ENCODE results near the gene SMOC1. TPM values are rescaled to one million over a fixed set of nuclear protein-coding genes. Genes with fewer than 3 reads are reported as not detected.
A peak's percentile ranks its signal among the peaks of the same experiment; 100 is the strongest.

SMOC1 gene
- total RNA-seq, 1 donor from 2014 or later = 1.0 TPM

DNA sequence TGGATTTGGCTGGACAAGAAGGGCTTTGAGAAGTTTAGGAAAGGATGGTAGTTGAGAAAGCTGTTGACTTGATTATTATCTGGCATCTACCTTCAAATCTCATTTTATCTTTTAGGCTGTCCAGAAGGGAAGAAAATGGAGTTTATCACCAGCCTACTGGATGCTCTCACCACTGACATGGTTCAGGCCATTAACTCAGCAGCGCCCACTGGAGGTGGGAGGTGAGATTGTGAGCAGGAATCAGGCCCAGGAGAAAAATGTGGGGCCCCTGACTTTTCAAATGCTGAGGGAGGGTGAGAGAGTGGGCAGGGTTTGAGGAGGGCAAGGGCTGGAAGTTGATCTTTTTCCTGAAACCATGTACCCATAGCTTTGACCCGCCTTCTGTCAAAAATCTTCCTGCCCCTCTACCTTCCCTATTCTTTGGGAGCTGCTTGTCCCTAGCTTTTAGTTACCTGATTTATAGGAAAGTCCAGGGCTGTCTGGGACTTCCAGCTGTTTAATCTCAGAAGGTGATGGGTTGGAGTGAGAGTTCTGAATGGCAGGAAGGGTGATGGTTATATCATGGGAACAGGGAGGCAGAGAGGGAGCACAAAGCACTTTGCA lies 134.2 kb downstream of the SMOC1 start:
- DNase-seq = peak; percentile 52

DNA sequence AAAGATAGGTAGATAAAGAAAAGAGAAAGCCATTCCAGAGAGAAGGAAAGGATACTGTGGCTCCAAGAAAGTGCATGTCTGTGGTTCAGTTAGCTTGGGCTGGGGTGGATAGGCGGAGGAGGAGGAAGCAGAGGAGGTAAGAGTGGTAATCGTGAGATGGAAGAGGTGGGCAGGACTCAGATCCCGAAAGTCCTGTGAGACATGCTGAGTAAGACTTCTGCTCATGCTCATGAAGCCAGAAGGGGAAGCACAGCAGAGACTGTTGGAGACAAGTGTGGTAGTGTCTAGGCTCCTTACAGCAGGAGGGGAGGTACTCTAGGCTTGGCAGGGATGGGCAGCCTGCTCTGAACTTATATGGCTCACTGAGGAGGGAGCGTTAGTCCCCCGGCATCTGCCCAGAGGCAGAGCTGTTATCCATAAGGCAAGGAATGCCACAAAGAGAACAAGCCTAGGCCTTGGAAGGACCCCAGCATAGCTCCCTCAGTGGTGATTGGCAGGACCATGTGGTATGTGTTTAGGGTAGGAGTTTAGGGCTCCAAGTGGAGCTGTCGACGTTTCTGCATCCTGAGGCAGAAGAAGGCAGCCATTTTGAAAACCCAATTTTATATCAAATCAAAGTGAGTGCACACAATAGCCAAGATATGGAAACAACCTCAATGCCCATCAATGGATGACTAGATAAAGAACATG lies 135.3 kb downstream of the SMOC1 start:
- no peak for DNase-seq

DNA sequence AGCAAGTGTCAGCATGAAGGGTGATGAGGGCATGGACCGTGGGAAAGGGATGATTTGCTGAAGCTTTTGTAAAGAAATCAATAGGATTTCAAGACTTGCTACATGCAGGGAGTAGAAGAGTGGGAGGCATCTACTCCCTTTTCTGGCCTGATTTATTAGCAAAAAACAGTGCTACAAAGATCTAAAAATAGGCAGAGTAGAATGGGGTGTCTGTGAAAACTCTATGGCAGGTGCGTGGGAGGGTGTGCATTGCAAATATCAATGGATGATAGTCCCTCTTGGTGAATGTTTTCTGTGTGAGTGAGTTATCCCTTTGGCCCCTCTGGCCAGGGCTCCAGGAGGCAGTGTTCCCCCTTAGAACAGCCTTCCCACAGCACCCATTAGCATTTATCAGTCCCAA lies 139.0 kb downstream of the SMOC1 start:
- DNase-seq = no peak

DNA sequence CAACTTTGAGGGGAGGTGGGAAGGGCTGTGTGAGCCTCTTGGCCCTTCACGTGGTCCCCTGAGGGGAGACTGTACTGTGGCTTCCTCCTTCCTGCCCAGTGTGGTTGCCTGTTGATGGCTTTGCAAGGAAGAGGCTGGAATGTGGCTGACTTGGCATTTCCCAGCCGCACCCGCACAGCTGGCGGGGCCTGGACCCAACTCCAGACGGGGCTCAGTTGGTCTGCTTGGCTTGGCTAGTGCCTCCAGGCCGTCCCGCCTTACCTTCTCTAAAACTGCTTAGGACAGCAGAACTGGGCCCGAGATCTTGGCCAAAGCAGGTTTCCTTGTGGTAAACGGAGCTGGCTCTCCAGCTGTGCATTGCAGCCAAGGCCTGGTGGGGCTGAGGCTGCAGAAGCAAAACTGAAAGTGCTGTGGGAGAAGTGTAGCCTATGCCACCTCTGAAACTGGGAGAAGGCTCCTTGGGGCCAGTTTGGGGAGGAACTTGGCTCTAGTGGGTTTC lies 139.5 kb downstream of the SMOC1 start:
- DNase-seq = no peak

DNA sequence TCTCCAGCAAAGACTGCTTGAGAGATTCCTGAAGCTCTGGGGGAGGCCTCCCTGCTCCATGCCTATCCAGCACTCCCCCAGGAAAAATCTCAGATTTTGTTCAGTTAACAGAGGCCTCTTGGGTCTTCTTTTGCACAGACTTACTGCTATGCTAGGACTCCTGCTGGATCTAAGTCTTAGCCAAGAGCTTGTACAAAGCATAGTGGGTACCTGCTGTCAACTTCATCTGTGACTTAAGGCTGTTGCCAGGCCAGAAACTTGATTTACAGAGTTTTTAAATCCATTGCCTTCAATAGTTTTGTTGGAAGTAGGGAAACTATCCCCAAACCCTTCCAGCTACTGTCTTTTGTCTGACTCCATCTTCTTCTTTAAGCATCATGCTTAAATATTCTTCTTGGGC lies 140.5 kb downstream of the SMOC1 start:
- DNase-seq = no peak

DNA sequence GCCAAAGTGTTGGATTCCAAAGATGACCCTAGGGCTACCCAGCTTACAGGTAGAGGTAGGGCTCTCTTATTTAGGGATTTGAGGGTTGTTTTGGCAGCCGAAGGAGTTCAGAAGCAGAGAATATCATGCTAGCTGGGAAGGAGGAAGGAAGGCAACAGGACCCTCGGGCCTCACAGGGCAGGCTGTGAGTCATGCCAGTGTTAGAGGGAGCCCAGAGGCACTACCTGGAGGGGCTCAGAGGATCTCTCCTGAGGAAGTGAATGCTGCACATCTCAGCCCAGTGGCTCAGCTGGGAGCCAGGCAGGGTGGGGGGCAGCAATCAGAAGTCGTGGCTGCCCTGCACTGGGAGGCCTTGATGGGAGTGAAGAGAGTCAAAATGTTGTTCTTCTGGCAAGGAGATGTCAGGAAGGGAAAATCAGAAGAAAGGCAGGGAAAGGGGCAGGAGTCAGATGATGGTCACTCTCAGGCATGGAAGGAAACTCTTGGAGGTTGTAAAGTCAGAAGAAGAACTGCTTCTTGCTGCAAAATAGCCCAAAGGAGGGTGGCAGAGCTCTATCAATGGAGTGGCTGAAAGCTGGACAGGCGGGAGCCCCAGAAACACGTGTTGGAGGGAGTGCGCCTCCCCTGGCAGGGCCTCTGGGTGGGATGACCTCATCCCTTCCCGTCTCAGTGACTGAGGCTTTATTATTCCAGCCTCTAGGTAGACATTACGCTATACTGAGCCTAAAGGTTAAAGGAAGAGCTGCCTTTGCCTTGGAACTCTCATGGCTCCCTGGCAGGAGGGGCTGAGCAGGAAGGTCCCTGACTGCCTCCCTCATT lies 141.3 kb downstream of the SMOC1 start:
- peak; percentile 52 for DNase-seq

DNA sequence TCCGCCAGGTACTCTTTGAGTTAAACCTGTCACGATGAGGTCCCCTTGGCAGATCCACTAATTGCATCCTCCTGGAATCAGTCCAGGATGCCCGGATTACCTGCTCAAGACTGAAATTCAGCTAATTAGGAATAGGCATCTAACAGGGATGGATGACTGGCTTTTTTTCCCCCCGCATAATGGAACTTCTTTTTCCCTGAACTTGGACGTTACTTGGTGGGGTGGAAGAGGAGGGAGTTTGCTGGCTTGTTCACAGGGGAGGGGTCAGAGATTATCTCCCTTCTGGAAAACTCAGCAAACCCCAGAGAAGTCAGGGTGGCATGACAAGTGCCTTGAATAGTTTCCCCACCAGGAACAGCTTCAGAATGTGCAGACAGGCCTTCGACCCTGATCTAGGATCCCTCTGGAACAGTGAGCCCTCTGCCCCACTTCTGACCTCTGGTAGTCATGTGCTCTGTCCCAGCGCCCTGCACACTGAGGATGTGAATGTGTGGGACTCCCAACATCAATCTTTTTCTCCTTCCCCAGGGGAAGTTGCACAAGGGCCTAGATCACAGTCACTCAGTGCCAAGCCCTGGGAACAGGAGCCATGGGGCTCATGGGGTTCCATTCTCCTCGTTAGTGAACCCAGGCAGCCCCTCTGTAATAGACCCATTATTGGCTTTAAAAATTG lies 142.5 kb downstream of the SMOC1 start:
- no peak for DNase-seq

DNA sequence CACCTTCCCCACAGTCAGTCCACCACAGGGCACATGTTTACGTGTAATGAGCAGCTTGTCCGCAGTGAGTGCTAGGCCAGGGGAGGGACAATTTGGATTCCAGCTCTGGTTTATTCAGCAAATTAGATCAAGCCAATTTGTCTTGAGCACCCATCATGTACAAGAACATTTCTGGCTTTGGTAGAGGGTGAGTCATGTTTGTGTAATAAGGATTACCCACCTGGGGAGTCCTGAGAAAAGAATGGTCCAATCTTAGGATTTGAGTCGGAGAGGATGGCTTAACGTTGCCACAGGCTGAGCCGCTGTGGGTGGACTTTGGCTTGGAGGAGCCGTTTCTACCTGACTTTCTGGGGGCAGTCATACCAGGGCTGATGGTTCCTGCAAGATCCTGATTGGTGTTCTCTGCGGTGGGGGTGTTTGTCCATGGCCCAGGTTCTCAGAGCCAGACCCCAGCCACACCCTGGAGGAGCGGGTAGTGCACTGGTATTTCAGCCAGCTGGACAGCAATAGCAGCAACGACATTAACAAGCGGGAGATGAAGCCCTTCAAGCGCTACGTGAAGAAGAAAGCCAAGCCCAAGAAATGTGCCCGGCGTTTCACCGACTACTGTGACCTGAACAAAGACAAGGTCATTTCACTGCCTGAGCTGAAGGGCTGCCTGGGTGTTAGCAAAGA lies 143.7 kb downstream of the SMOC1 start:
- no peak for DNase-seq

DNA sequence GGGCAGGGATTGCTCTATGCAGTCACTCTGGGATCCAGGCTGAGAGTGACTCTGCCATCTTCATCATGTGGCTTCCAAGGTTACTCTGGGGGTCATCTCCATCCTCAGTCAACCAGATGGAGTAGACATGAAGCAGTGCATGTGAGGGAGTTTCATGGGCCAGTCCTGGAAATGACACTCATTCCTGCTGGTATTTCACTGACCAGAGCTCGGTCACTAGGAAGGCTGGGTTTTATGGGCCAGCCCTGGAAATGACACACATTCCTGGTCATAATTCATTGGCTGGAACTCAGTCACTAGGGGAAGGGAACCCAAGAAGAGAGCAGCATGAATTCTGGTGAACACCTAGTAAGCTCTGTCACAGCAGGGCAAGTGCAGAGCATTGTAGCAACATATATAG lies 144.7 kb downstream of the SMOC1 start:
- DNase-seq = no peak

DNA sequence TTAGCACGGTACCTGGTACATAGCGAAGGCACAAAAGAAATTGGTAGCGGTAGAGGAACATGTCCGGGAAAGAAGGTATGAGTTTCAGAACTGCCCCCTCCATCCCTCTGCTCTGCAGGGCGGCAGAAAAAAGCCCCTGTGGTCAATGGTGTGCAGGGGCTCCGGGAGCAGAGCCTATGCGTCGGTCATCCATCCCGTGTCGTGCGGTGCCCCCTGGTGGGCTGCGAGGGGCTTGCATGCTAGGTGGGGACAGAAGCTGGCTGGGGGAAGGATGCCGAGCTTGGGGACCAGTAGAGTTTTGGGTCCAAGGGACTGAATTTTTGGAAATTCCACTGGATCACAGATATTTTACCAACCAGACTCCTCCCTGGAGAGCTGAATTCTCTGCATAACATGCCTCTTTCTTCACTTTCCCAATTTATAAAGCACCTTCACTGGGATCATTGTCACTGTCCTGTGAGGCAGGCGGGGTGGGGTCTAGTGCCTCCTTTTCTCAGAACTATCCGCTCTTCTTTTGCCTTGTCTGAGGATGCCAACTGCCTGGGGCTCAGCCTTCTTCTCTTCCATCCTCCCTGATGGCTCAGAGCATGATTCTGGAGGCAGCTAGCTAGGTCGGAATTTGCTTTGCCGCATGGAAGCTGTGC lies 148.7 kb downstream of the SMOC1 start:
- peak; percentile 78 for DNase-seq

DNA sequence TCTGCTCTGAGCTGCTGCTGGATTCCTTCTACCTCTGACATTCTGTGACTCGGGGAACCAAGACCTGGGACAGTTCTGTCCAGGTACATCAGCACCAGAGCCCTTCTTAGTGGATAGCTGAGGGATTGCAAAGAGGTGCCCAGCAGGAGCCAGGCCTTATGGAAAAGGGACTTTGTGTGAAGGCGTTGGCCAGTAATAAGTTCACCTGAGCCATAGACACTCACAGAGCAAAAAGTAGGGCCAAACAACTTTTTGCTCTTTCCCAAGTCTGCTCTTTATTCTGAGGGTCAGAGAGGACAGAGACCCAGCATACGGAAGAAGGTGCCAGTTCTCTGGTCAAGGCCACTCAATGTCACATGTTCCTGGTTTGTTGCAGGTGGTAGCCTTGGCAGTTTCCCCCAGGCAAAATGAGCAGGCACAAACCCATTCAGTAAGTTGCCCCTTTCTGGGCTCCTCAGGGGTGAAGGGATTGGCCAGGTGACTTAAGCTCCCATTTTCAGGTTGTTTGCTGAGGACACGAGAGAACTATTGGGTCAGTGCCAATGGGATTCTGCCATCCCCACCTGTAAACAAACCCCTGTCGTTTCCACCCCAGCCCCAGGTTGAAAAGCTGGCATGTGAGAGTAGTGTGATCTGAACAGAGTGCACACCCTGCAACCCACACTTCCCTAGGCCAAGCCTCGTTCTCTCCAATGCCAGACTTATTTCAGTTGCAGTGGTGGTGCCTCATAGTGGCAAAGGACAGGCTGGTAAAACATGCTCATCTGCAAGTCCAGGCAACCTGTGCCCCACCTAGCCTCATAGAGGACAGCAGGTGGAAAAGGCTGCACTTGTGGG lies 150.3 kb downstream of the SMOC1 start:
- DNase-seq = no peak

DNA sequence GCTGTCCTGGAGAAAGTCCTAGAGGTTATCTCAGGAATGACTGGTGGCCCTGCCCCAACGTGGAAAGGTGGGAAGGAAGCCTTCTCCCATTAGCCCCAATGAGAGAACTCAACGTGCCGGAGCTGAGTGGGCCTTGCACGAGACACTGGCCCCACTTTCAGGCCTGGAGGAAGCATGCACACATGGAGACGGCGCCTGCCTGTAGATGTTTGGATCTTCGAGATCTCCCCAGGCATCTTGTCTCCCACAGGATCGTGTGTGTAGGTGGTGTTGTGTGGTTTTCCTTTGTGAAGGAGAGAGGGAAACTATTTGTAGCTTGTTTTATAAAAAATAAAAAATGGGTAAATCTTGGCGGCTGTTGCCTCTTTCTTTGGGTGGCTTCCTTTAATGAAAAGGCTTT lies 152.8 kb downstream of the SMOC1 start:
- DNase-seq = no peak

DNA sequence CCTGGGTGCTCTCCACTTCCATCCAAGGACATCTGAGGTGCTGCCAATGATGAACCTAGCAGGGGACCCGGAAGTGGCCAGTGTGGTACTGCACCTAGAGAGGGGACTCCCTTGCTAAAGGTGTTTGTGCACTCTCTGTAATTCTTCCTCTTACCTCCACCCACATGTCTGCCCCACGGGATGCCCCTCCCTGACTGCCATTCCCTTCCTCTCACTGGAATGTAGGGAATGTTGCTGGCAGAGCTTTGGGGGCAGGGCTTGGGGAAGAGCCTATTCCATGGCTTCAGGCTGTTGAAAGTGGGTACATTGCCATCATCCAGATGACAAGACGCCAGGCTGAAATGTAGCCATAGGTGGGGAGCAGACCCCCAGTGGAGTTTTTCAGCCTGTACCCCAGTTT lies 153.2 kb downstream of the SMOC1 start:
- DNase-seq = no peak

DNA sequence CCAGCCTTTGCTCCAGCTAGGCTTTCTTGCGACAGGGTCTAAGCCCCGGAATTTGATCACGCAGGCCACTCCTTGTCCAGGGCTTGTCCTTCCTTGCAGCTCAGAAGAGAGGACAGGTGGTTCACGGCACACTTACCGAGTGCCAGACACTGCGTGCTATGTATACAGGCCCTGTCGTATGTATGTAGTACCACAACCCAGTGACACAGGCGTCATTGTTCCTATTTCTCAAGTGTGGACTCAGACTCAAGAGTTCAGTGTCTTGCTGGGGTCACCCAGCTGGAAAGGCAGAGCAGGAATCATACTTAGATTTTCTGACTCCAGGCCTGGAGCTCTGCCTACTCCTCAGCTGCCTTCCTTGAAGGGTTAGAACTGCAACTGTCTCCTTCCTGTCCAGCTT lies 153.9 kb downstream of the SMOC1 start:
- no peak for DNase-seq

DNA sequence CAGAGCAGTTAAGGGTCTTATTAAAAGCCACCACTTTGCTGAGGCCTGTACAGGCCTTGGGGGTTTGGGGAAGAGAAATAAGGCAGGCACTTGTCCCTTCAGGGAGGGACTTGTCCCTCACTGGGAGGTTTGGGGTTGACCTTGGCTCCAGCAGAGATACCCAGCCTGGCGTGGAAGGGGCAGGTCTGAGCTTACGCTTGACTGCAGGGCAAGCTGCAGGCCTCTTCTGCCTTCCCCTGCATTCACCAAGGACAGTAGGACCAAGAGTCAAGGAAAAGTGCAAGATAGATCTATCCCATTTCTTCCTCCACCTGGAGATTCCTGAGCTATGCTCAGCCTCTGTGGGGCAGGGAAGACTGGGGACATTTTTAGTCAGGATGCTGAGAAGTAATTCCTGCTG lies 154.3 kb downstream of the SMOC1 start:
- no peak for DNase-seq

DNA sequence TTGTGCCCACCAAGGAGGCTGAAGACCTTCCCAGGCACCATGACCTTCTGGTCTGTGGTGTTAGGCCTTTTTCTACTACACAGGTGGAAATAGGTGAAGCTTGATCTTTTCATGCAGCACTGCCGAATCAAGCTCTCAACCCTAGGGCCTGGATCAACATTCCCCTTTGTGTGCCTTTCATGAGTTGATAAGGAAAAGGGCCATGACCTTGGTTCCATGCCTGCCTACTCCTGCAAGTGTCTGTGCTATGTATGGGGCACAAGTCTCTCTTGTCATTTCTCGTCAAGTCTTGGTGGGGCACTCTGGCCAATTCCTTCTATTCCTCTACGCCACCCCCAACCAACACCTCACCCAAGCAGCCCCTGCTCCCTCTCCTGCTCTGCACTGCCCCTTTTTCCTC lies 155.0 kb downstream of the SMOC1 start:
- no peak for DNase-seq

DNA sequence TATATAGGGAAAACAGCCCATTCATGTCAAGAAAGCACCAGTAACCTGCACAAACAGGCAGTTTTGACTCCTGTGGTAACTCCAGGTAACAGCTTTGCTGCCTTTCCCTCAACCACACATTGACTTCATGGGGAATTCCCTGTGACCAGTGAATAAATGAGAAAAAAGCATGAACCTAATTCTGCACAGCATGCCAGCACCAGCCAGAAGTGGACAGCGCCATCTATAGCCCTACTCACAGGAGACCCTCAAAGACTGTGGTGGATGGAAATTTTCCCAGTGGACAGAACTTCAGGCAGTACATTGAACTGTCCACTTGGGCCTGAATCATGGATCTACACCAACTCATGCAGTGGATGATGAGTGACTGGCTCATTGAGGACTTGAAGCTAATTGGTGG lies 157.4 kb downstream of the SMOC1 start:
- no peak for DNase-seq

DNA sequence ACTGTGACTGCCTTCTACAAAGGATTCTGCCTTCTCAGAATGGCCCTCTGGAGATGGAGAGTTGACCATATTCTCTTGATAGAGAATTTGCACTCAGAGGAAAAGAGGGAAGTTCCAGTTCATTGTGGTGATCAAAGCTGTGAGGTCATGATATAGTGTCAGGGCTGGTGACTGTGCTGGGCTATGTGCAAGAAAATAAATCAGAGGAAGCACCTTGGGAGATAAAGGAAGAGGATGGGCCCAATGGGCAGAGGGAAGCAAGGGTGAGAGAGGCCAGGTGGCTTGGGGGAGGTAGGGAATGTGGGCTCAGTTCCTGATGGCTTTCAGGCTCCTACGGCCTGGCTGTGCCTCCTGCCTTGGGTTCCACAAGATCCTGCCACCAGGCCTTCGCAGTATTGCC lies 163.8 kb downstream of the SMOC1 start:
- no peak for DNase-seq

DNA sequence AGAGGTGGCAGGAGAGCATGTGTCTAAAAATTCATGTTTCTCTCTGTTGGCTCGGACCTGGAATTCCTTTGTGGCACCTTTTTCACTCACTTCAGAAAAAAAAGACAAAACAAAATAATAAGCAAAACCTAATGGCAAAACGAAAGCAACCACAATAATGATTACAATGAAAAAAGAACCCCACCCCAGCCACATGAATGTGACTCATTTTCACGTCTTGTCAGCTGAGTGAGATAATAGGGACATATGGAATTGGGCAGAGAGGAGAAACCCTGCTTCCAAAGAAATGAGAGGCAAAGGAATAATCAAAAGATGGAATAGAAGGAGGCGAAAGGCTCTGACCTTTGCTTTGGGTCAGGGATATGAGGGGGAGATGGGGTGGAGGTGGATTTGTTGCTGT lies 166.1 kb downstream of the SMOC1 start:
- DNase-seq = no peak

DNA sequence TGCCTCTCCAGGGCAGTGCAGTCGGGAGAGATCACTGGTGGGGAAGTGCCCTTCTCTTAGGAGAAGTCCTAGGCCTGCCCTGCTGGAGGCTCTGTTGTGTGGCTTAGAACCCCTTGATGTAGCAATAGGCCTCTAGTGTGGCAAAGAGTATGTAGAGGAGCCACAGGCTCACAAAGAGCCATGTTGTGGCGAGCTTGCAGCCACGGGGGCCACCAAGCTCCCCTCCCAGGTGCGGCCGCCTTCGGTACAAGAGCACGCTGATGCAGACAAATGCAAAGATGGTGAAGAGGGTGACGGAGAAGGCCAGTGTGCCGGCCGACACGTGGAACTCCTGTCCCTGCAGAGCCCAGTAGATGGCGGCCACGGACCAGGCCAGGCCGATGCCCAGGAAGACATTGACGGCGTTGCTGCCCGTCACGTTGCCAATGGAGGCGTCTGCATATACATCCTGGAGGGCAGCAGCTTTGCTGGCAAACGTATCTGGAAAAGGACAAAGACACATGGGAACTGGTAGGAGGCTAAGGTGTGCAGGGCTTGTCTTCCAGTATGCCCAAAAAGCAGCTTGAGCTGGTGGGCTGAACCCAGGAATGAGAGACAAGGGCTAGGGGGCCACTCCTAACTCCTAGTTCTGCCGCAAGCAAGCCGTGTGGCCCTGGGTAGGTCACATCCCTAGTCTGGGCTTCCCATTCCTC lies 166.8 kb downstream of the SMOC1 start:
- peak; percentile 85 for DNase-seq

Data from dermis blood vessel endothelial cell (primary cell).